ENCODE data around the gene USP47.
"Not testable (repeated sequence)": the region's sequence is repeated elsewhere in the genome, so short reads cannot be mapped to it uniquely, and the experiment has no call there.

Gene USP47

GRCh38 chr11:11831406-11831805, 10.4 kb upstream of the USP47 start:
- DNase-seq: not testable (repeated sequence)

- DNase-seq: no peak
These were observed 5.0 kb upstream of the USP47 start for GRCh38 chr11:11836676-11837231.

GRCh38 chr11:11839718-11840117, 2.1 kb upstream of the USP47 start:
- no peak for DNase-seq

DNA sequence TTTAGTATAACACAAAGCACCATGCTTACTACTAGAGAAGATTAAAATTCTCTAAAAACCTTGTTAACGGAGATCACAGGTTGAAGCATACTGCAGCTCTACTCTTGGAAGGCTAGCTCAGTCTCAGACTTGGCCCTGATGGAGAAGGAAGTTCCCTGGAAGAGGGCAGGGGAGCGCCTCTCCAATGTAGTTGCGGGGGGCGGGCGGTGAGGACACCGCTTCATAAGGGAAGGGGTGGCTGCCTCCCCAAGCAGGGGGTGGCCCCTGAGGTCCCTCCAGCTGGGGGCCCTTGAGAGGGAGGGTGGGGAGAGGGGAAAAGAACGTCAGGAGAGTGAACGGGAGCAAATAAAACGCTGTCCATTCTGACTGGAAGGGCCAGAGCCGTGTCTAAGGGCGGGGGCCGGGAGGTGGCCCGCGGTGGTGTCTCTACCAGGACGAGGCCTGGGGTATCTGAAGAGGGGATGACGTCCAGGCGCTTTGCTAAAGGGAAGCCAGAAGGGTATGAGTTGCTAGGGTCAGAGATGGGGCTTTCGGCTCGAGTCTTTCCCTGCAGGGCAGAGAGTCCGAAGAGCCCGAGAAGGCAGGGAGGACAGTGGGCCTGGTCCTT, 553 bp upstream of the USP47 start:
- DNase-seq: peak; percentile 63

DNA sequence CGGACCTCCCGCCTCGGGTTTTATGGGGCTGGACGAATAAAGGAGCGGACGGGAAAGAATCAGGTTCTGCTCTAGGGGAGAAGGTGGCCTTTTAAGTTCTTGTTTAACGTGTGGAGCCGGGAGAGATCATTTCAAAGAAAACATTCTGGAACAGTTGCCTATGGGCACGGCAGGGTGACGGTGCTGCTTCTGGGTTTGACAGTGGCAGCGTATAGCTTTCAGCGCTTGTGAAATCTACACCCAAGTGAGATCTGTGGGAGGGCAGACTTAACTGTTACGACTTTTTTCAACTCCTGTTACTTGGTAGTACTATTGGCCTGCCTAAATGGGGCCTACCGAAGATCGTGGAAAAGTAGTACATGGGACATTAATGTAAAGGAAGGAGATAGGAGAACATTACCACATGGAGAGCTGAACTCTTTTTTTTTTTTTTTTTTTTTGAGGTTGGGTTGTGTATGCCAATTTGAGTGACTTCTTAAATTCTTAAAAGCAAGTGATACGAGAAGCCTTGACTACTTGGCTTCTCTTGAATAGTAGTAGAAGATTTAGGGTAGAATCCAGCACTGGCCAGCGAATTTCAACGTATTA, 743 bp downstream of the USP47 start:
- peak; percentile 92 for DNase-seq

DNA sequence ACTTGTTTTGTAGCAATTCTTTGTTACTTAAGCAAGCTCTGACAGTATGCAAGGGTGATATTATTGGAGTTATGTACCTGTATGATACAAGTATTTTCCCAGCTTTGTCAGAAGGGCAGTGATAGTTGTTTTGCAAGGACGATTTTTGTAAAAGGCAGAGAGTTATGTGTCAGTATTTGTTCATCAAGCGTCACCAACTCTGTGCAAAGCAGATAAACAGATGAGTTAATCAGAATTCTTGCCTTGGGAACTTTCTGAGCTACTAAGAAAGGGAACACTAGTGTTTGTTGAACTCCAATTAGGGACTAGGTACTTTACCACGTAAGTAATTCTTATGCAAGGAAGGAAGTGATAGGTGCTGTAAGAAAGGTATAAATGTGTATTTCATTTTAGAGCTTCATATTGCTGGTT, 1.4 kb downstream of the USP47 start:
- peak; percentile 61 for DNase-seq

DNA sequence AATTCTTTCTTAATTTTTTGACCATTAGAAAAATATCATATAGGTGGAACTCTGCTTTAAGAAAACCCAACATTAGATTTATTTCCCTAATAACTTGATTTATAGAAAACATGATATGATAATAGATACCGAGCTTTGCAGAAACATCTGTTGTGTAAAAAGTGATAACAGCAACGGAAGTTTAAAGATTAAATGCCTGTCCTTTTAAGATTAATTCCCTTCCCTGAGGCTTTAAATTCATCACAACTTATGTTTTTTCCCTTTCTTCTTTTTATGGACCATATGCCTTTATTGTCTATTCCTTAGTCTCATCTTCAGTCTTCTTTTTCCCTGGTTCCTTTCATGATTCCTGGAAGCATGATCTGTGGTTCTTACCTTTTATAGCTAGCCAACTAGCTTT, 1.9 kb downstream of the USP47 start:
- DNase-seq: peak; percentile 40

GRCh38 chr11:11844272-11844671, 2.5 kb downstream of the USP47 start:
- no peak for DNase-seq

- DNase-seq: peak; percentile 25
These were observed 3.3 kb downstream of the USP47 start for GRCh38 chr11:11845071-11845470.

DNA sequence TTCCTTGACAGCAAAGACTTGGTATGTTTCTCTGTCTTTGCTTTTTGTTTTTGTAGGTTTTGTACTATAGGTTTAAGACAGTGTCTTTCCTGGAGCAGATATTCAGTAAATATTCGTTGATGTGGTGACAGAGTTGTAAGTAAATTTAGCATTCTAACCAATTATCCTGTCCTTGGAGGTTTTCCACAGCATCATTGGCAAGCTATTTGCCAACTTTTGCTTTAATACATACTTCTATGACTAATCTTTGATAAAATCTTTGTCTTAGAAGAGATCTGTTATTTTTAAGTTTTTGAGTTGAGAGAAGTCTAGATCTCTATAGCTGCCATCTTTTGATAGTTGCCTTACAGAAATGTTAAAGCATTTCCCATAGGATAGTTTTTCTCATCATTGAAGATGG, 3.8 kb downstream of the USP47 start:
- no peak for DNase-seq

GRCh38 chr11:11847082-11847481, 5.3 kb downstream of the USP47 start:
- DNase-seq: no peak

- peak; percentile 92 for DNase-seq
These were observed 7.3 kb downstream of the USP47 start for GRCh38 chr11:11848891-11849746.

DNA sequence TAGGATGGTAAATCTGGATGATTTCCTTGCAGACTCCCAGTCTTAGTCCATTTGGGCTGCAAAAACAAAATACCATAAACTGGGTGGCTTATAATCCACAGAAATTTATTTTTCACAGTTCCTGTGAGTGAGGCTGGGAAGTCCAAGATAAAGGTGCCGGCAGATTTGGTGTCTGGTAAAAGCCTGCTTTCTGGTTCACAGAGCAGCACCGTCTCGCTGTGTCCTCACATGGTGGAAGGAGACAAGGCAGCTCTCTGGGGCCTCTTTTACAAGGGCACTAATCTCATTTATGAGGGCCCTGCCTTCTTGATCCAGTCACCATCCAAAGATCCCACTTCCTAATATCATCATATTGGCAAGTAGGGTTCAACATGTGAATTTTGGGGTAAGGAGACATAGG, 8.9 kb downstream of the USP47 start:
- no peak for DNase-seq

DNA sequence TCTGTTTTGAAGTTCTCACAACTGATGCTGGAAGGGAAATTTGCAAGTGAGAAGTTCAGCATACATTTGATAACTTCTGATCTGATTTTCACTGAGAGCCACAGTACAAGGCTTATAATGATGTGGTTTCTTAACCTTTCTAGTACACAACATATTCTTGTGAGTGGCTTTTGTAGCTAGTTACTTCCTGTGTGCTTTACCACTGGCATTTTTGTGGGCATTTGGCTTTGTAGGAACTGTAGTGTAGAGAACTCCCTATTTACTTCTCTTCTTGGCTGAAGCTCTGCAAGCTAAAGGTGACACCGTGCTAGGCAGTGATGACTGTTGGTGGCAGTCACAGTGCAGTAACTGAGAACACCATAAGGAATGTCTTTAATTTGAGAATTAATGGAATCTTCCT, 14.9 kb downstream of the USP47 start:
- DNase-seq: peak; percentile 43

DNA sequence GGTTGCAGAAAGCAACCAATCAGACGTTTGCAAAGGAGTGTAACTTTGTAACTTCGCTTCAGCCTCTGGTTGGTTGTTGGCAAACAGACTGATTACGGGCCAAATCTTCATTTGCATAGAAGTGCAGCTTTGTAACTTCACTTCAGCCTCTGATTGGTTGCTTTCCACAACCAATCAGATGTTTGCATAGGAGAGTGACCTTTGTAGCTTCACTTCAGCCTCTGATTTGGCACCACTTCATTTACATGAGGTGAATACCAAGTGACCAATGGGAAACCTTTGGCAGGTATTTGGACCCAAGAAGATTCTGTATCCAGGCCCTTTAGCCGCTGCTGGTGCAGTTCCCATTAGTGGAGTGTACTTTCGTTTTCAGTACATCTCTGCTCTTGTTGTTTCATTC, 16.0 kb downstream of the USP47 start:
- no peak for DNase-seq

DNA sequence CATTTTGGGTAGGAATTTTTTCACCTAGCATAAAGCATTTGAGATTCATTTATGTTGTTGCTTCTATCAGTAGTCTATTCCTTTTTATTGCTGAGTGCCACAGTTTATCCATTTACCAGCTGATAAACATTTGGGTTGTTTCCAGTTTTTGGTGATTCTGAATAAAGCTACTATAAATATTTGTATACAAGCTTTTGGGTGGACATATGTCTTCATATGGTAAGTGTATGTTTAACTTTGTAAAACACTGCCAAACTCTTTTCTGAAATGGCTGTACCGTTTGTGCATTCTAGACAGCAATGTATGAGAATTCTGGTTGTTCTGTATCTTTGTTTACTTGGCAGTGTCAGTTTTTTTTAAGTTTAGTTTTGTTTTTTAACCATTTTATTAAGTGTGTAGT, 16.9 kb downstream of the USP47 start:
- no peak for DNase-seq

GRCh38 chr11:11860103-11860979, 18.6 kb downstream of the USP47 start:
- DNase-seq: no peak

GRCh38 chr11:11862999-11863398, 21.2 kb downstream of the USP47 start:
- DNase-seq: no peak

DNA sequence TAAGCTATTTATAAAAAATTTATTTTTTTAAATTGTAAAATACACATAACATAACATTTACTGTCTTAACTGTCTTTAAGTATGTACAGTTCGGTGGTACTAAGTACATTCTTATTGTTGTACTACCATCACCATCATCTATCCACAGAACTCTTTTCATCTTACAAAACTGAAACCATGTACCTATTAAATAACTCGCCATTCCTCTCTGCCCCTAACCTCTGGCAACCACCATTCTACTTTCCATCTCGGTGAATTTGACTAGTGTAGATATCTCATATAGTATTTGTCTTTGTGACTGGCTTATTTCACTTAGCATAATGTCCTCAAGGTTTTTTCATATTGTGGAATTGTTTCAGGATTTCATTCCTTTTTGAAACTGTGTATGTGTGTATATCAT, 22.6 kb downstream of the USP47 start:
- DNase-seq: no peak

GRCh38 chr11:11864803-11865202, 23.0 kb downstream of the USP47 start:
- DNase-seq: no peak

GRCh38 chr11:11865449-11865848, 23.7 kb downstream of the USP47 start:
- DNase-seq: no peak

DNA sequence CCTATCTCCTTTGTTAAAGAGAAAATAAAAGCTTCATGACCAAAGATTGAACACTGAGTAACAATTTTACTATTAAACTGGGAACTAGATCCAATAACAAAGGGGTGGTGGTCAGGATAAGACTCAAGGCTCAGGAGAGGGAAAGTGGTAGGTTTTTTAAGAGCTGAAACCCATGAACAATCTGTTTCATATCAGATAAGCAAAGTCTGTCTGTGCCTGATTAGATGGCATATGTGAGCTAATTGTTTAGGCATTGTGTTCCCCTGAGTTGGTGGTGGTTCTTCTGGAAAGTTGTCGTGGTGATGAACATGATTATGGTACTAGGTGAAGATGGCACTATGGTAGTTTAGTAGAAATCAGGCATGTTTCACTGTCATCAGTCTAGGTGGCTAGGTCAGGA, 24.4 kb downstream of the USP47 start:
- DNase-seq: peak; percentile 77

GRCh38 chr11:11867720-11868119, 25.9 kb downstream of the USP47 start:
- no peak for DNase-seq
